Activated effector memory CD4-positive, alpha-beta T cell treated with anti-CD3 and anti-CD28 coated beads, Interleukin-2, amount 50 U/mL, for 16 hours (primary cell): Measurements from ENCODE around the gene SREBF1.

Experiments used
- DNase-seq: peaks from one replicate; pipeline ENCODE4 v3.0.0-alpha.2; 2020

SREBF1 gene

DNA sequence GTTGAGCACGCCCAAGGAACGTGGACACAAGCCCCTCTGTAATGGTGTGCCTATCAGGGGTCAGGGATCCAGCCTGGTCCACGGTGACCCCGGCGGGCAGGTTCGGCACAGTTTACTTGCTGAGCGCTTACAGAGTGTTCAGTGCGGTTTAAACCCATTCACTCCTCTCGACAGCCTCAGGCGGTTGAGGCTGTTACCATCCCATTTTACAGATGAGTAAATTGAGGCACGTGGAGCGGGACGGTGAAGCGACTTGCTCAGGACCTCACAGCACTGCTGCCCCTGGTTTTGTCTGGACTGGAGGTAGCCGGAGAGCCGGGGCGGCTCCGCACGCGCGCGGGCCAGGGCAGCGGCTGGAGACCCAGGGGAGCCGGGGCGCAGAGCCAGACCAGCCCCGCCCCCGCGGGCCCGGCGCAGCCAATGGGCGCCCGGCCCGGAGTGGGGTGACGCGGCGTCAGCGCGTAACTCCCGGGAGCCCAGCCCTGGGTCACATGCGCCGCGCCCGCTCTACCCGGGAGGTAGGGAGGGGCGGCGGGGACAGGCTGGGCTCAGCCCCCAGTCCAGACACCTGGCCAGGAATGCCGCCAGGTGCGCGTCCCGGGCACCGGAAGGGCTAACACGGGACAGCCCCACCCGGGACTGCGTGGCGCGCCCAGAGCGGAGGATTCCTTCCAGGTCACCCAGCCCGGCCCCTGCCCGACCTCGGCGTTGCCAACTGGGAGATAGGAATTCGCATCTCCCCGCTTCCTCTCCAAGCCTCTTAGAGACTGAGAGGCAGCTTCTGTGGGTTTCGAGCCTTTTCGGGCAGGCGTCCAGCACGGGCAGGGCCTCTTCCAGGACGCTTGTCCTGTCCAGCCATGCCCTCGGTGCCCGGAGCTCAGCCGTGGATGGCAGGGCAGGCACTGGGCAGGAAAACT lies 3.3 kb upstream of the SREBF1 start:
- peak; percentile 93 for DNase-seq

DNA sequence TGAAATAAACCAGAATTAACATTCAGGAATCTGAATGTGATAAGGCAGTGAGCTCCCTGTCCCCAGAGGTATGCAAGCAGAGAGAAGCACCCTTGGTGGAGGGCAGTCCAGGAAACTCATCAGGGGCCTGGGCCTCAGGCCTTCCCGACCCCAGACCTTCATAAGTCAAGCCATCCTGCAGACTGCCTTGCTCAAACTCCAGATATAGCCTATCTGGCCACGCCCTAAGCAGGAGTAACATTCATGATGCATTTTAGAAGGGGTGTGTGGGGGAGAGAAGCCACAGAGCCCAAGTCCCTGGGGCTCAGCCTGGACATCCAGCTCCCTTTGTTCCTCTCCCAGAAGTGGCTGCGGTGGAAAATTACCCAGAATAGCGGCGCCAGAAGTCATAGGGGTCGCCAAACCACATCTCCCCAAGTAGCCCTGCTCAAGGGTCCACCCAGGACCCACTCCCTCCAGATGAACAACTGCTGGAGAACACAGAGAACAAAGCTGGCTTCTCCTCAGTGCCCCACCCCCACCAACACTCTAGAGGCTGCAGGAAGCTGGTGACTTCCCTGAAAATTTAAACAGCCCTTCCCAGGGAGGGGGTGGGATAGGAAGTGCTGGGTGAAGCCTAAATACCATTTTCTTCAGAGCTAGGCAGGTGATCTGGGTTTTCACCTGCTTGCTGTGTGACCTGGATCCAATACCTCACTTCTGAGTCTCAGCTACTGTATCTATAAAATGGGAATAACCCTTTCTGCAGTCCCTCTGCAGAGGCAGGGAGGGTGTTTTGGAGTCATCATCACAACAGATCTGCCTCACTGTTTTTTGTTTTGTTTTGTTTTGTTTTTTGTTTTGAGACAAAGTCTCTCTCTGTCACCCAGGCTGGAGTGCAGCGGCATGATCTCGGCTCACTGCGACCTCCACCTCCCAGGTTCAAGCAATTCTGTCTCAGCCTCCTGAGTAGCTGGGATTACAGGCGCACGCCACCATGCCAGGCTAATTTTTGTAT lies 1.5 kb upstream of the SREBF1 start:
- no peak for DNase-seq

DNA sequence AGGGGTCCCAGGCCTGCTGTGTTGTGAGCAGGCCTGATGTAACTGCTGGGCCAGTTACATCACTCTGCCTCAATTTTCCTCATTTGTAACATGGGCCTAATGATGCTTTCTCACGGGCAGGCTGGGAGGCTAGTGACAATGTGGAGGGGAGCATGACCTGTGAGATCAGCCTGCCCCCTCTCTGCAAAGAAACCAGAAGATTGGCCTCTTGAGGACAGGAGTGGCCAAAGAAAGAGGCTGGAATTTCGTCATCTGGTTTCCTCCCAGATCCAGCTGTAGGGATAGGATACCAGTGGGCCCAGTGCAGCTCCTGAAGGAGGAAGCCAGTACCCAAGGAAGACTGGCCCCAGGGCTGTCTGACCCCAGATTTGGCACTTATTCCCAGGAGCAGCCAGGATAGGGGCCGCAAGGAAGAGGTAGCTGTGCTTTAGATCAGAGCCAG lies 615 bp upstream of the SREBF1 start:
- no peak for DNase-seq

DNA sequence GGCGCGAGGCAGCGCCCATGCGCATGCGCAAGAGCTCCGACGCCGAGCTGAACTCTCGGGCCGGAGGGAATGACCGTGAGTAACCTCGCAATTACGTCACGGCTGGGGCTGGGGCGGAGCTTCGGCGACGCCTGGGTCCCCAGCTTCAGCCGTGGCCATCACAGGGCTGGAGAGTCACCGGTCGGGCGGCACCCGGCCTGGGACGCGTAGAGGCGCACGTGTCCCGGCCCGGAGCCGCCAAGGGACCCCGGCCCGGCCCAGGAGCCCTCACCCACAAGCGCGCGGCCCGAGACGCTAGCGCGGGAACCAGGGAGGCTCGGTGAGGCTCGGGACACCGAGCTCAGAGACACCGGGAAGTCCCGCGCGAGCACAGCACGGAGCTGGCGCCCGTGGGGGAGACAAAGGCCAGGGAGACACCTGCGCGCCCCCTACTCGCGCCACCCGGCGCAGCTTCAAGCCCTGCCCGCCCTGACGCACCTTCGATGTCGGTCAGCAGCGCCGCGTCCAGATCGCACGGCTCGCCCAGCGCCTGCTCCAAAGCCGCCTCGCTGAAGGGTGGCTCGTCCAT lies 452 bp downstream of the SREBF1 start:
- peak; percentile 98 for DNase-seq

DNA sequence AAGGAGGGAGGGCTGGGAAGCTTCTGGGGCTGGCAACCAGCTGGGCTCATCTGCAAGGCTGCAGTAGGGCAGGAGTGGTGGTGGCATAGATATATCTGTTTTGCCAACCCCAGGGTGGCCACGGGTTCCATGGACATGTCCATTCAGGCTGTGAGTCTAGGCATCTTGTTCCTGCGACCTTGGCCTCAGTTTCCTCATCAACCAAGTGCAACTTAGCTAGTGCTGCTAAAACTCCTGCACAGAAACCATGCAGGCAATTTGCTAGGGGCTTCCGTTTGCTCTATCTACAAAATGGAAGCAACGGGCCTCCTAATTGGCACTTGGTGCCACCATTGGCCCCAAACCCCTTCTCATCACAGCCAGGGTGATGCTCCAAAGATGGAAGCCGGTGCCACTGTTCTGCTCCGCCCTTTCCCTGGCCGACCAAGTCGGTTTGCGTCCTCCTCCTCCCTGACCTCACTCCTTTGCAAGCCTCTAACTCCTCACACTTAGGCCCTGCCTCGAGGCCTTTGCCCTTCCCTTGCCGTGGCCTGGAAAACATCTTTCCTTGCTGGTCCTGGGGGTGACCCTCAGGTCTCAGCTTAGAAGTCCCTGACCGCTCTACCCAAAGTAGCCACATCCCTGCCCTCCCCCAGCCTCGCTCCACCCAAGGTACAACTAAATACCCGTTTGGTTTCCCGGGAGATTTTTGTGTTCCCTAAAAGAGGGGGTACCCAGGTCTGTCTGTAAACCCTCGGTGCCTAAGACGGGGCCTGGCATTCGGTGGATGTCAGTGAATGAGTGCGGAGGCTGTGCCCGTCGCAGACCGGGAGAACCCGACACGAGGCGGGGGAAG lies 1.2 kb downstream of the SREBF1 start:
- DNase-seq: no peak

DNA sequence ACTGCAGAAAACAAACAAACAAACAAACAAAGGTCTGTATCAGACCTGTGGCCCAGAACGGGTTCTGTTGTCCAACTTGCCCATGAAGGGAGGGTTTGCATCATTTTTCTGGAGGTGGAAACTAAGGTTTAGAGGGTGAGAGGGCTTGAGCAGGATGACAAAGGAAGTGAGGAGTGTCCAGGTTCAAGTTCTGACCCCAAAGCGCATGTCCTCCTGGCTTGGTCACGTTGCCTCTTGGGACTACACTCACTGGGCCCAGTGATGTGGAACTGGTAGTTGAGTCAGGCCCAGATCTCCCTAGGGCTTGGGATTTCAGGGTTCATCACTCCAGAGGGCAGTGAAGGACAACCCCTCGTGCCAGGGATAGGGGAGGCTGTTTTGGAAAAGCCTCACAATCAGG lies 1.8 kb downstream of the SREBF1 start:
- DNase-seq: no peak

DNA sequence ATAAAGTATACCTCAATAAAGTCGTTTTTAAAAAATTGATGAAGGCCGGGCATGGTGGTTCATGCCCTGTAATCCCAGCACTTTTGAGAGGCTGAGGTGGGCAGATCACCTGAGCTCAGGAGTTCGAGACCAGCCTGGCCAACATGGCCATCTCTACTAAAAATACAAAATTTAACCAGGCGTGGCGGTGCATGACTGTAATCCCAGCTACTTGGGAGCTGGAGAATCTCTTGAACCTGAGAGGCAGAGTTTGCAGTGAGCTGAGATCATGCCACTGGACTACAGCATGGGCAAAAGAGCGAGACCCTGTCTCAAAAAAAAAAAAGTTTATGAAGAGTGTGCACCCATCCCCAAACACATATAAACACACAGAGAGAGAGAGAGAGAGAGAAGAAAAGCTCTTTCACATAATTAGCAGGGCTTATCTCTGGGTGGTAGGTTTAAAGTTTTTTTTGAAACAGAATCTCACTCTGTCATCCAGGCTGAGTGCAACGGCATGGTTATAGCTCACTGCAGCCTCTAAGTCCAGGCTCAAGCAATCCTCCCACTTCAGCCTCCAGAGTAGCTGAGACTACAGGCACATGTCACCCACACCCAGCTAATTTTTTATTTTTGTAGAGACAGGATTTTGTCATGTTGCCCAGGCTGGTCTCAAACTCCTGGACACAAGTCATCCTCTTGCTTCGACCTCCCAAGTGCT lies 3.0 kb downstream of the SREBF1 start:
- no peak for DNase-seq

DNA sequence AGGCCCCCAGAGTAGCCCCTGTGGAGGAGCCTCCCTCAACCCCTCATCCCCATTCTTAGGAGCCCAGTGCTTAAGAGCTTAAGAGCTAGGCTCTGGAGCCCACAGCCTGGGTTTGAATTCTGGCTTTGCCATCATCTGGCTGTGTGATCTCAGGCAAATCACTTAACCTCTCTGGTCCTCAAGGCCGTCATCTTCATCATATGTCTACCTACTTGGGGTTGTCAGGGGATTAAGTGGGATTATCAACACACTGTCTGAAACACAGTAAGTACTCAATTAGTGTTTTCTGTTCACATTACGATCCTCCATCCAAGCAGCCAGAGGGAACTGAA lies 4.8 kb downstream of the SREBF1 start:
- DNase-seq: no peak

DNA sequence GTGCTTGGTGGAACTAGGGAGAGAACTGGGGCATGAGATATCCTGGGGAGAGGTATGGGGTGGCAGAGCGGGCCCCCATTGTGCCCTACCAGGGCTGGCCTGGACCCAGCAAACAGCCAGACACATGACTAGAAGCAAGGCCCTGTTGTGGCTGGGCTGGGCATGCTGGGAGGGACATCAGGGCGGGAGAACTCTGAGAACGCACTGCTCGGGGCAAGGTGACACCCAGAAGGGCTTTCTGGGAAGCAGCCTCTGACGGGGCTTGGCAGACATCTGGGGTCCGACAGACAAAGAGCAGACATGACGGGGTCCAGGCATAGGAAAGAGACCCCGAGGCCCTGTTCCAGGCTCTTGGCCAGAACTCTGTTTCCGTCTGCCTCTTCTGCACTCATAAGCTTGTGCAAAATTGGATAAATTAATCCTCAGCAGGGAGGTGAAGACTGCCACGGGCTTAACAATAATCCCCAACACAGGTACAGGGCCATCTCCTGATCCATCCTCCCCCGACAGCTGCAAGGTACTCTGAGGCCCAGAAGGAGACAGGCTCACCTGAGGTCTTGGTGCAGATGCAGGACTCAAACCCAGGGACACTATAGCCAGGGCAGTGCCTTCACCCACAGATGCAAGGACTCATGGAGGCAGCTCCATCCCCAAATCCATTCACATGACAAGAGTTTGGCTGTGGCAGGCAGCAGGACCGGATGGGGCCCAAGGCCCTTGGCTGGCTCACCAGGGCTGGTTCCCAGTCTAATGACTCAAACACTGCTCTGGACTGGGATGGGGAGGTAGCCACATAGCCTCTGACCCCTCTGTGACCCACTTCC lies 5.4 kb downstream of the SREBF1 start:
- DNase-seq: no peak

DNA sequence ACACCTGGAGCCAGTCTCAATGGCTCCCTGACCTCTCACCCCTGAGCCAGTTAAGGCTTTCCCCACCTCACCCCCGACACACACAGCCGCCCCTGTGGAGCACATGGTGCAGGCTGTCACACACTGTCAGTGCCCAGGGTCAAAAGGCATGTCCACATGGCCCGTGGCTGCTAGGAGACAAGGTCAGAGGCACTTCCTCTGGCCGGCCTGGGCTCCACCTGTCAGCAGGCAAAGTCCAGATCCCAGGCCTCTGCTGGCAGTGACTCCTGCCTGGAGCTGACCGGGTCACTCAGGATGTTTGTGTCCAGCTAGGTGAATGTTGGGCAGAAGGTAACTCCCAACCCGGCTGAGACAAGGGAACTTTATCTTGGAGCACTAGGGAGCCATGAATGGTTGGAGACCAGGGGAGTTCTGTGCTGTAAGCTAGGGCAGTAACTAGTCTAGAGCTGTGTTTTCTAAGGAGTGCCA lies 6.0 kb downstream of the SREBF1 start:
- DNase-seq: no peak

DNA sequence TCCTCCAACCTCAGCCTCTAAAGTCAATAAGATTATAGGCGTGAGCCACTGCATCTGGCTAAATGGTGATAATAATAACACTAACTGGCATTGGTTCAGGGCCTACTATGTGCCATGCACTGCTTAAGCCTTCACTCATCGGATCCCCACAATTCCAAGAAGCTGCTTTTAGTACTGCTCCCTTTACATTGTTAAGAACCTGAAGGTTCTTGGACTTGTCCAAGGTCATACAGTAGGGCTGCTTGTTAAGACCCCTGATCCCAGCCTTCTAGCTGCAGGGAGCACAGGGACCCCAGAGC lies 6.6 kb downstream of the SREBF1 start:
- no peak for DNase-seq

DNA sequence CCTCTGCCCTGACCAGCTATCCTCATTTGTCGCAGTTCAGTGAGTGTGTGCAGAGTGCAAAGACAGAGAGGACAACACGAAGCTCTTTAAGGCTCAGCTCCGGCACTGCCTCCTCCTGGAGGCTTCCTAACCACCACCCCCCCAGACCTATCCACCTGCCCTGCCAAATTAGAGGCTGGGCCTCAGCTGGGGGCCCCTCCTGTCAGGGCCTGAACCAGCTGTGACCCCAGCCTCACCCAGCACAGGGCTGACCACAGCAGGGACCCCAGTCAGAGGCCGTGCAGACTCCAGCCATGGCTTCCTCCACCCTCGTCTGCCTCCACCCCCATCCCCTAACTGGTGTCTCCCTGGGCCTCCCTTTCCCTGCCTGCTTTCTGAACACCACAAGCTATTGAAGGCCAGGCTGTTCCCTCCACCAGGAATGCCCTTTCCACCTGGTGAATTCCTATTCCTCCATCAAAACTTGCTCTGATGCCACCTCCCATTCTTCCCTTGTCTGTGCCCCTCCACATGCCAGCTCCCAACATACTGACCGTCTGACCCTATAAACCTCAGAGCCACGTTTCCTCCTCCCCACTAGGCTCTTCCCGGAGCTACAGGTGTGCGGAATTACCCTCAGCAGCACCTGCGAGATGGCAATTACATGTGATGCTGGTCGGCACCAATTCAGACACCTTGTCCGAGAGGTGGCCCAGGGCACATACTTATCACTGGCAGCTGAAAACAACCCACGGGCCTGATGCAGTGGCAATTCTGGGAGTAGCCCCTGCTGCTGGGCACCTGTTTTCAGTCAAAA lies 8.8 kb downstream of the SREBF1 start:
- DNase-seq: no peak

DNA sequence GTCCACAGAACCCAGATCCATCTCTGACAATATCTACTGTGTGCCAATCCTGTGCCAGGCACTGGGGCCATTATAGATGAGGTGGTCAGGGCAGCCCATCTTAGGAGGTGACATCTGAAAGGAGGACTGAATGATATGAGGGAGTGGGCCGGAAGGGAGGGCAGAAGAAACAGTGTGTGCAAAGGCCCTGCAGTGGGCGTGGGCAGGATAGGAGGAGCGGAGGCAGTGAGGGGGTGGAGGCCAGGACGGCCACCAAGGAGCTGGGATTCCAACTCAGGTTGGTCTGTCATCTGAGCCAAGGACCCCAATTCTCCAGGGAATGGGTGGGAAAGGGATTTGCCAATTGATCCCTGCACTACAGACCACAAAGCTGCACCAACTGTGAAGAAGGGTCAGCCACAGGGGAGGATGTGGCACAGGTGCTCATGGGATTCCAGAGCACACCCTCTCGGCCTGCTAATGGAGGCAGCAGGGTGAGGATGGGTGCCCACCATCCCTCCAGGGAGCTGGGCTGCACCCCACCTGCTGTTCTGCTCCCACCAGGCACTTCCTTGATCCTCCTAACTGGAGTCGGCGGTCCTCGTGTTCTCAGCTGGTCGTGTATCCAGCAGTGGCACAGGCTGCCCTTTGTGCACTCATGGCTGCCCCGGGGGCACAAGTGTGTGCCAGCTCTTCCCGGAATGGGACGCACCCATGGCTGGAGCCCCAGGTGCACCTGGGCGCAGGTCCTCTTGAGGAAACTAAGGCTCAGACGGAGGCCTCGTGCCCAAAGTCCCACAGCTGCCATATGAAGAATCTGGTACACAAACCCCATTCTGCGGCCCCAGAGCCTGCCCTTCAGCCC lies 9.6 kb downstream of the SREBF1 start:
- no peak for DNase-seq

DNA sequence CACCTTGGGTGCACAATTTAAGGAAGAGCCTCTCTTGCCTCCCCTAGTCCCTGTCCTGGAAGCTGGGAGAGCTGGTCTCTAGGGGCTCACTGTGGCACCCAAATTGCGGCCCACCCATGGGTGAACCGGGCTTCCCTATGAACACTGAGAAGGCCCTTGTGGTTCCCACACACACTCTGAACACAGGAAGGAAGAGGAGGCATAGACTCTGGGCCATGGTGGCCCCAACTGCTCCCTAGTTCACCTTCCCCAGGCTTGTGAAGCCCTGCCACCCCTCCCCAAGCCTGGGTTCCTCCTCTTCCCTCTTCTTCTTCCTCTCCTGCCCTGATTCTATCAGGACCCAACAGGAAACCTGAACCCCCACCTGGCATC lies 10.5 kb downstream of the SREBF1 start:
- DNase-seq: no peak

DNA sequence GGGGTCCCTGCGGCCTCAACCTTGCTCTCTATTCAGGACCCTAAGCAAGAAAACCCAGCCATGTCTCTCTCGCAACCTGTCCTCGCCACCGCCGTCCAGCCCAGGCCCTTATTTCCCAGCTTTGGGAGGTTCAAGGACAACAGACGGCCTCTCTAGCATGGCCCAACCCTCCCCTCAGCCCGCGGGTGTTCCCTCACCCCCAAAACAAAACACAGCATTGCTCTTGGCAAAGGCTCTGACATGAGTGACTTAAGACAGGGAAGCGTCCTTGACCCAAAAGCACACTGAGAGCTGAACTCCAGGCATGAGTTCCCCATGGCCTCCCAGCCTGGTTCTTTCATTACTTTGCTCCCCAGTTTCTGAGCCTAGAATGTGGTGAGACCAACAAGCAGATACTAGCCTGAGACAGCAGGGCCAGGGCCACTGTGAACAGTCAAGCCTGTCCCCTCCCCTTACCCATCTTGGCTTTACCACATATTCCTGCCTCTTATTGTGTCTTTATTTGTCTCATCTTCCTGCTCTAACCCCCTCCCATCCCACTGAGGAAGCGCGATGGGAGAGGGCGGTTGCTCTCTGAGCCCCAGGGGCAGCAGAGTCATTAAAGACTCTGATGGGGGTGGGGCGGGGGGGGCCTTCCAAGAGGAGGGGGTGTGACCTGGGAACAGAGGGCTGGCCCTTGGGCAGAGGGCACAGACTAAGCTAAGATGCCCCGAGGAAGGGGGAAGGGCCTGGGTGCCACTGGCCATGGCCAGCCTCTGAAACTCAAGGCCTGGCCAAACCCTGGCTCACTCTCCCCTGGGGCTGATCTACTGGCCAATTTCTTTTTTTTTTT lies 11.8 kb downstream of the SREBF1 start:
- DNase-seq: no peak

DNA sequence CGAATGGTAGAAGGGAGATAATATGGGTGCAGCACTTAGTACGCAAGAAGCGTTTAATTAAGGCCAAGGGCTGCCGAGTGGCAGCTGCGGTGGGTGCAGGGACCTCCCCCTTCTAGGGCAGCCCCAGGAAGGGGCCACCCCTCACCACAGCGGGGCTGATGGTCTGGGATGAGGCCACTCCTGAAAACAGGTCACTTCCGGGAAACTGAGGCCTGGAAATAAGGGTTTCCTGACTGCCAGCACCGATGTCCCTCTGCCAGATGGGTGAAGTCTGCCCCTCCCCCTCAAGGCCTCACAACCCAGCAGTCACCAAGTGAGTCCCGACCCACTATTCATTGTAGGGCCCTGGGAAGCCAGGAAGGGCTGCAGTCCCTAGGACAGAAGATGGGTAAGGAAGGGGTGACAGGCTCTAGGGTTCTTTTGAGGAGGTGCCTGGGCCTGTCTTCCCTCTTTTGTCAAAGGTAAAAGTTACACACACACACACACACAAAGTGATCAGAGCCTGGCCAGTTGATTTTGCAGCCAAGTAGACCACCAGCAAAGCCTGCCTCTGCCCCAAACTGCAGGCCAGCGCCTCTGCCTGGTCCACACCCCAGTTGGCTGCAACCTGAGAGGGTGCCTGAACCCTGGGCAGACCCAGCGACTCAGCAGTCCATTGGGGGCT lies 12.5 kb downstream of the SREBF1 start:
- peak; percentile 69 for DNase-seq

DNA sequence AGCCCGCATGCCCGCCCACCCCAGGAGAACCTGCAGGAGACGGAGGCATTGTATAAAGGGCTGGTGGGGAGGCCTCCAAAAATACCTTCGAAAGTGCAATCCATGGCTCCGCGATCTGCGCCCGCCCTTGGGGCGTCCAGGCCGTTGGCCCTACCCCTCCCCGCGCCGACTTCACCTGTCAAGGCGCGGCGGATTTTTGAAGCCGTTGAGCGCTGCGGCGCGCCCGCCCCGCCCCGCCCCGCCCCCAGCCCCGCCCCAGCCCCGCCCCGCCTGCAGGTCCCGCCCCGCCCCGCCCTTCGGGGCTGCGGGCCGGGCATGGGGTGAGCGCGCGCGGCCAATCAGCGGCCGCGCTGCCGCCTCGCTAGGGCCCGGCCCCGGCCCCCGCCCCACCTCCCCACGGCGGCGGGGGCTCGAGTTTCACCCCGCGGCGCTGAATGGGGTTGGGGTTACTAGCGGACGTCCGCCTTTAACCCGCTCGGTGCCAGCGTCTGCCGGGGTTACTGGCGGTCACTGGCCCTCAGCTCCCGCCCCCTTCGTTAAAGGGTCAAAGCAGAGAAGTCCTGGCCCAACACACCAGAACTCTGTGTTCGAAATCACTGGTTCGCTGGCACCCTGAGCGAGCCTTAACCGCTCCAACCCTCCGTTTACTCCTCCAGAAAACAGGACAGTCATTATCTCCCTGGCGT lies 13.2 kb downstream of the SREBF1 start:
- peak; percentile 92 for DNase-seq
